Activated CD4-positive, alpha-beta T cell treated with anti-CD3 and anti-CD28 coated beads for 24 hours (primary cell): Measurements from ENCODE around the gene MZT2A.
"Not testable (repeated sequence)": the region's sequence is repeated elsewhere in the genome, so short reads cannot be mapped to it uniquely, and the experiment has no call there.

Source experiments
- DNase-seq, 2 donors: peaks; one replicate each; pipeline ENCODE4 v3.0.0-alpha.2; 2020; ENCODE audit warnings: low read depth in 2 of 2

MZT2A gene

GRCh38 chr2:131492015-131492417, at the start of gene MZT2A:
MZT2A (minus strand) TSS chr2:131492397; CDS start chr2:131492376, 21 bp downstream.
- DNase-seq: not testable (repeated sequence)

- DNase-seq: not testable (repeated sequence)
These were observed 46.7 kb upstream of the MZT2A start for GRCh38 chr2:131538856-131539255.

- not testable (repeated sequence) for DNase-seq
These were observed 44.6 kb upstream of the MZT2A start for GRCh38 chr2:131536841-131537240.

DNA sequence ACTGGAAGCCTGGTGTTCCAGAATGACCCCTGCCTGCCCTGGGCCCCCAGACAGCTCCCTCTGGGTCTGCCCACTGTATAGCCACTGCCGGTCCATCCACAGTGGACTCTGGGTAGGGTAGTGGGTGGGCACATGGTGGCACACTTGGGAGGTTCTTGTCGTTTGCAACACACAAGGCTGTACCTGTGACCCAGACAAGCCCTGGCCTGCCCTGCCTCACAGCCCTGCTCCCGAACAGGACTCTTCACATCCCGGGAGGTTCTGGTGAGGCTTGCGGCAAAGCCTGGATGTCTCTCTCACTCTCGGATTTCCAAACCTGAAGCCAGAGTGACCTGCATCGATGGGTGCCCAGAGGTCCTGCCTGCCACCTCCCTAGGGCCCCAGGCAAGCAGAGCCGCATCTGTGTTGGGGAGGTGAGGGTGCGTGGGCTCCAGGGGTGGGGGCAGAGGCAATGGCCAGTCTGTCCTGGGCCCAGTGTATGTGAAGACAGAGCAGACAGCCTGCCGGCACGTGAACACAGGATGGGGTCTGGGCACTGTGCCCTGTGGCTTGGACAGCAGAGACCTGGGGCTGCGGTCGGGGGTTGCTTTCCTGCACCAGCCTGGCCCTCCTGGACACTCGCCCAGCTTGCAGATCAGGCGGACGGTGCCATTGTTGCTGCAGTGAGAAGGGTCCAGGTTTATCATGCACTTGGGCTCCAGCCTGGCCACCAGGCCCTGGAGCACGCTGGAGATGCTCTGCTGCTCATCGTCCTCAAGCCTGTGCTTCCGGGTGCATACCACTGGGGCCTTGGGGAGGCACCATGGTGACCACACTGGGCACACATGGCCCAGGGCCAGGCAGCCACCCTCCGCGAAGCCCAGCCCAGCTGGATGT, 44.0 kb upstream of the MZT2A start:
- not testable (repeated sequence) for DNase-seq

DNA sequence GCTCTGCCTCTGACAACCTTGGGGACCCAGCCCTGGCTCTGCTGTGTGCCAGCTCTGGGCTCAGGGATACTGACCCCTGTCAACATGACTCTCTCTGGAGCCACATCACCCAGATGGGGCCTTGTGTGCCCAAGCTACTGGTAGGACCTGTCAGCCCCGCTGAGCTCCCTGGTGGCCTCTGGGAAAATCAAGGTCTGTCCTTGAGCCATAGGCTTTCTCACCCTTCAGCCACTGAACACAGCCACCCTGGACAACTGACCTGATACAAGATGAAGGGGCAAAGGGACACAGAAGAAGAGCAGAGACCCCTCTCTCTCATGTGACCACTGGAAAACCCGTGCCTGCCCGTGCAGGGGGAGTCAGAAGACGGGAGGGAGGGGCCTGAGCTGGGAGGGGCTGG, 43.3 kb upstream of the MZT2A start:
- no peak for DNase-seq

GRCh38 chr2:131534965-131535364, 42.8 kb upstream of the MZT2A start:
- not testable (repeated sequence) for DNase-seq

DNA sequence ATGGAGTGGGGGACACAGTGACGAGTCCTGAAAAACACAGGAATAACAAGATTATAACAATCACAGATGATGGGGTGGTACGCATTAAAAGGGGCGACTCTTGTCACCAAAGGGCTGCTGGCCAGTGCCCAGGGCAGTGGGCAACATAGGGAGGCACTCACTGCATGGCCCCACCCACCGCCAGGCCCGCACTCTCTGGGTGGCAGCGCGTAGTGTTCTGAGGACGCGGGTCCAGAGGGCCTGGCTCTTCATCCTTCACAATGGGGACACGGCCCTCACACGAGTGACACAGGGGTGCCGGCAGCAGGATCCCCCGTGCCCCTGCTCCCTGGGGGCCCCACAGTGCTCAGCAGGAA, 42.1 kb upstream of the MZT2A start:
- DNase-seq: not testable (repeated sequence)

DNA sequence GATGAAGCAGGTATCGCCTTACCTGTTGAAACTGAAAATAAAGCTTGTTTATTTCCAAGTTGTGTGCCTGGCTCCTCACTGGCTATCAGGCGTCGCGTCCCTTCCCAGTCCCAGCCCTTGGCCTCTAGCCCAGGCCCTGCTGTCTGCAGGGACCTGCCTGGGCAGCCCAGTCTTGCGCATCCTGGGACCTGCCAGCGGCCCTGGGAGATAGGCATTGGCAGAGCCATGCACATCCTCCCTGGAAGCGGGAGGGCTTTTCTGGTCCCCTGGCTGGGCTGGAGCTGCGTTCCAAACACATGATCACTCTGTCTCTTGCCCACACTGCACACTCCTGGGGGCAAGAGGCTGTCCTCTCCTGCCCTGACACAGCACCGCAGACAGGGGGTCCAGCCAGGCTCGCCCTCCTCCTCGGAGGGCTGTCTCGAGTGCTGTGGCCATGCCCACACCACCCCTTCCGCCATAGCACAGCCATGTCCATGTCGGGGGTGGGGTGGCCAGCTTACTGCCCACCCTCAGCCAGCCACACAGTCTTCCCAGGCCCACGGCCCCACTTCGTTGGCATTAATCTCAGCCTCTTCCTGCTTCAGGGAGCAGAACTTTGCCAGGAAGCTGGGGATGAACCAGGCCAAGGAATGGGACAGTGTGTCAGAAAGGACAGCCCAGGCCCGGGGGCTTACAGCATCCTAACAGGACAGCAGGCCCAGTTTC, 41.6 kb upstream of the MZT2A start:
- DNase-seq: not testable (repeated sequence)

GRCh38 chr2:131532723-131533608, 40.8 kb upstream of the MZT2A start:
- DNase-seq: not testable (repeated sequence)

- DNase-seq: not testable (repeated sequence)
These were observed 39.5 kb upstream of the MZT2A start for GRCh38 chr2:131531547-131532185.

- not testable (repeated sequence) for DNase-seq
These were observed 38.6 kb upstream of the MZT2A start for GRCh38 chr2:131530626-131531344.

GRCh38 chr2:131529864-131530445, 37.8 kb upstream of the MZT2A start:
- not testable (repeated sequence) for DNase-seq

GRCh38 chr2:131528981-131529863, 37.0 kb upstream of the MZT2A start:
- DNase-seq: not testable (repeated sequence)

DNA sequence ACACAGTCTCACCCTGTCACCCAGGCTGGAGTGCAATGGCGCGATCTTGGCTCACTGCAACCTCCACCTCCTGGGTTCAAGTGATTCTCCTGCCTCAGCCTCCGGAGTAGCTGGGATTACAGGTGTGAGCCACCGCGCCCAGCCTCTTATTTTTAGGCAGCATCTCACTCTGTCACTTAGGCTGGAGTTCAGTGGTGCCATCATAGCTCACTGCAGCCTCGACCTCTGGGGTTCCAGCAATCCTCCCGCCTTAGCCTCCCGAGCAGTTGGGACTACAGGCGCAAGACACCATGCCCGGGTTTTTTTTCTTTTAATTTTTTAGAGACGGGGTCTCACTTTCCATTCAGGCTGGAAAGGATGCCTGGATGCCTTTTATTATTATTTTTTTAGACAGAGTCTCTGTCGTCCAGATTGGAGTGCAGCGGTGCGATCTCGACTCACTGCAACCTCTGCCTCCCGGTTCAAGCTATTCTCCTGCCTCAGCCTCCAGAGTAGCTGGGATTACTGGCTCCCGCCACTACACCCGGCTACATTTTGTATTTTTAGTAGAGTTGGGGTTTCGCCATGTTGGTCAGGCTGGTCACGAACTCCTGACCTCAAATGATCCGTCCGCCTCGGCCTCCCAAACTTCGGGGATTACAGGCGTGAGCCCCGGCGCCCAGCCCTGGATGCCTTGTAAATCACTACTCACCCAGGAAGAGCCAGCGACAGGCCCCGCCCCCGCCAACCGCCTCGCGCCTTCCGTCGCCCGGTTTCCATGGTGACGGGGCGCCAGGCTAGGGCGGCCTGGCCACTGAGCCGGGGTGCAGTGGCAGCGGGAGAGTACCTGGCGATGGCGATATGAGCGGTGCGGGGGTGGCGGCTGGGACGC, 35.2 kb upstream of the MZT2A start, which contains the start of gene CCDC74A:
TSS of gene CCDC74A (plus strand) at position 758 of the 871 bp plus-strand sequence. CDS start at position 841, 83 bp downstream.
- peak; percentile 59 to 68 for DNase-seq

DNA sequence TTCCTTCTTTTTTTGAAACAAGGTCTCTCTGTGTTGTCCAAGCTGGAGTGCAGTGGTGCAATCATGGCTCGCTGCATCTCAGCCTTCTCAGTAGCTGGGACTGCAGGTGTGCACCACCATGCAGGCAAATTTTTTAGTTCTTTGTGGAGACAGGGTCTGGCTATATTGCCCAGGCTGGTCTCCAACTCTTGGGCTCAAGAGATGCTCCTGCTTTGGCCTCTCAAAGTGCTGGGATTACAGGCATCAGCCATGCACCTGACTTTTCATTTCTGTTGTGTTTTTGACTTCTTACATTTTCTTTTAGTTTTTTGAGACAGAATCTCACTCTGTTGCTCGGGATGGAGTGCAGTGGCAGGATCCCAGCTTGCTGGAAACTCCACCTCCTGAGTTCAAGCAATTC, 33.1 kb upstream of the MZT2A start:
- not testable (repeated sequence) for DNase-seq

DNA sequence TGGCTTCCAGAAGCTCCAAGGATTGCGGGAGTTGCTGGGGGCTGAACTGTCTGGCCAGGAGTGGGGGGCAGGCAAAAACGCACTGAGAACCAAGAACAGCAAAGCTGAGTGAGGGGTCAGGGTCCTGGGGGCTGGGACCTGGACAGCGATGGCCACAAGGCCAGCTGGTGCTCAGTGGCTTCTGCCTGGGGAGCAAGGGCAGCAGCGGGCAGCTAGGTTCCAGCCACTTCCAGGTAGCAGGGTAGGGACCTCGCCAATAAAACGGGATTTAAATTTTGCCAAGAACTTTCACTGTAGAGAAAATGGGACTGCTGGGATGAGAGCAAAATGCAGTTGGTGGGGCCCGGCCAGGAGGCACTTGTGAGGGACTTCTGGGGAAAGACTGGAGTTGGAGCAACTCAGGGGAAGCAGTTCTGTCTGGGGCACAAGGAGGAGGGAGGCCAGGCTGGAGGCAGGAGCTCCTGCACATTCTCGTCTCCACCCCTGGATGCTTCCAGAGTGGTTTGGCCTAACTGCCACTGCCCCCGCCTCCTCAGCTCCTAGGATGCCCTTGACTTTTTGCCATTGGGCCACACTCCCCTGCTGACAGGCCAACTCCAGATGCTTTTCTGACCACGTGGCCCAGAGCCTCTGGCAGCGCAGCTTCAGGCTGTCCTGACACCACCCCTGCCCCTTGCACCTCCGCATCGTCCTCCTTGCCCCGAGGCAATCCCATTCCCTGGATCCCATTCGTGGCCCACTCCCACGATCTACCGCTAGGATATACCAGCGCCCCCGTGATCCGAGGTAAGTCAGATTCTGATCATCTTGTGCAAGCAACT, 30.0 kb upstream of the MZT2A start:
- no peak for DNase-seq

DNA sequence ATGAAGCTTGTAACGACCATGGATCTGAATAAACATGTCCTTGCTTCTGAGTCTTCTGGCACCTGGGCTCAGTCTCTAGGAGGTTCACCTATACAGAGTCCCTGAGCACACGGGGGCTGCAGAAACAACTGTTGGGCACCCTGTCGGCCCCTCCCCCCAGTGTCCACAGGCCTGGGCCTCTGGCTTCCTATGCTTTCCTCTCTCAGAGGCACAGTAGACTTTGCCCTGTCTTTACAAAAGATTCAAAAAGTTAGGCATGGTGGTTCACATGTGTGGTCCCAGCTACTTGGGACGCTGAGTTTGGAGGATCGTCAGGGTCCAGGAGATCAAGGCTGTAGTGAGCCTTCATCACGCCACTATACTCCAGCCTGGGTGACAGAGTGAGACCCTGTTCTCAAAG, 29.3 kb upstream of the MZT2A start:
- DNase-seq: not testable (repeated sequence)
